ENCODE results near the gene HOXB7.

HOXB7 gene

DNA sequence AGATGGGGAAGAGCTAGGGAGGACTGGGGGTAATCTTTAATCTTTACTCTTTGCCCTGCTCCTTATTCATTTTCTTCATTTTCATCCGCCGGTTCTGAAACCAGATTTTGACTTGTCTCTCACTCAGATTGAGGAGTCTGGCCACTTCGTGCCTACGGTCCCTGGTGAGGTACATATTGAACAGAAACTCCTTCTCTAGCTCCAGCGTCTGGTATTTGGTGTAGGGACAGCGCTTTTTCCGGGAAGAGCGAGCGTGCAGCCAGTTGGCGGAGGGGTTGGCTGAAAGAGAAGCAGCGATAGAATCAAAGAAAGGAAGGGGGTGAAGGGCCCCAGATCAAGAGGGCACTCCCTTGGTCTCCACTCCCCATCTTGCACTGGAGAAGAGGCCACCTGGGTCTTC lies 12.0 kb upstream of the HOXB7 start:
- no peak for DNase-seq

DNA sequence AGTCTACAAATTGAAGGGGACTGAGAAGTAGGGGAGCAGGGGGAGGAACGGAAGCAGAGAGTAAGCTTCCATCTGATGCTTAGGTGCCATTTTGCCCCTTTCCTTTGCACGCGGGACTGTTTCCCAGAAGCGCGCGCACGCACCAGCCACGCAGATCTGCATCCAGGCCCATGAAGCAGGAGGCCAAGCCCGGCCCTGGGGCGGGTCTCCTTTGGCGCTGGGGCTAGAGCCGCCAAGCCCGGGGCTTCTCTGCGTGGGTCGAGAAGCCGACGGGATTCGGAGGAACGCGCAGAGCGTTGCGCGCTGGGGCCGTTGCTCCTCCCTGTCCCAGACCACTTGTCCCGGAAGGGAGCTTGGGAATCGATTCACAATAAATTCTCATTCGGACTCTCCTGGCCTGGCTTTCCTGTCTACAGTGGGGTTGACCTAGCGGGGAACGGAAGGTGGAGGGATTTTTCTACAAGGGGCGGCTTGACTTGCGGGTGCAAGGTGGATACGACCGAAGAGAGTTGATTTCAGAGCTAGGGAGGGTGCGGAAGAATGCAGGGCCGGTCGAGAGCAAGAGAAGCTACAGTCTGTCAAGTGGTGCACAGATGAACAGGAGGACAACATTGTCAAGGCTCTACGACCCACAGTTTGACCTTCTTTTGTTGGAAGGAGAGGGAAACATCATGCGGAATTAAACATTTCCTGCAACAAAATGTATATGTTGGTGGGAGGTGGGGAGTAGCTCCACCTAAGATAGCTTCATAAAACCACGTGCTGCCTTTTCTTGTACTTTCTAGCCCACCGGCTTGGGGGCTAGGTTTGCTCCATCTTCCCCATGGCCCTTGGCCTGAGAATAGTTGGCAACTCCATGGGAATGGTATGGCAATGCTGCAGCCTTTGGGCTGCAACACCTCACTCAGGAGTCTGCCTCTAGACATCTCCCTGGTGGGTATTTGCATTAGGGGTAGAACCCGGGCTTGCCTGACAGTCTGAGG lies 10.9 kb upstream of the HOXB7 start:
- no peak for DNase-seq

DNA sequence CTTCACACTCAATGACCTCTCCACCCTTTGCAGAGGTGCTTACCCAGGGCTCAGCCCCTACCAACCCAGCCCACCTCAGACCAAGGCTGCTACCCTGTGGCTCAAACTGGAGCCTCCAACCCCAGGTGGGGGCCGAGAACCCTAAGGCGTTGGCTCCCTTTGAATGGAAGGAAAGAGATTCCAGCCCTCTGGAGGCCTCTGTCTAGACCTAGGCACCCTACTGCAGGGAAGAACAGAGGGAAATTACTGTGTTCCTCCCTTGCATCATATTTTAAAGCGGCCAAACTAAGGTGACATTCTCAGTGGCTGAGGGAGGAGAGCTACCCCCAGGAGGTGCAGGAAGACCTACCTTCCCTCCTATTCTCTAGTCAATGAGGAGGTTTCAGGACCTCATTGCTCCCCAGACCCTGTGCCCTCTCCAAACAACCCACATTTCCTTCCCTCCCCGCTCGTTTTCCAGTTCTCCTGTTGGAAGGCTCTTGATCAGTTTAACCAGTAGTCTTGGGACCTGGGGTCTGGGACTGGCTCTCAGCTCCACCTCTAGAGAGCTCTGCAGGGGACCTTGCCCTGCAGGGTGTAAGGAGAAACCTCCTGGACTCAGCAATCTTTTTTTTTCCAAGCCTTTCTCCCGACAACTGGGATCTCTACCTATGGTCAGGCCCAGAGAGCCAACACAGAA lies 9.8 kb upstream of the HOXB7 start:
- no peak for DNase-seq

DNA sequence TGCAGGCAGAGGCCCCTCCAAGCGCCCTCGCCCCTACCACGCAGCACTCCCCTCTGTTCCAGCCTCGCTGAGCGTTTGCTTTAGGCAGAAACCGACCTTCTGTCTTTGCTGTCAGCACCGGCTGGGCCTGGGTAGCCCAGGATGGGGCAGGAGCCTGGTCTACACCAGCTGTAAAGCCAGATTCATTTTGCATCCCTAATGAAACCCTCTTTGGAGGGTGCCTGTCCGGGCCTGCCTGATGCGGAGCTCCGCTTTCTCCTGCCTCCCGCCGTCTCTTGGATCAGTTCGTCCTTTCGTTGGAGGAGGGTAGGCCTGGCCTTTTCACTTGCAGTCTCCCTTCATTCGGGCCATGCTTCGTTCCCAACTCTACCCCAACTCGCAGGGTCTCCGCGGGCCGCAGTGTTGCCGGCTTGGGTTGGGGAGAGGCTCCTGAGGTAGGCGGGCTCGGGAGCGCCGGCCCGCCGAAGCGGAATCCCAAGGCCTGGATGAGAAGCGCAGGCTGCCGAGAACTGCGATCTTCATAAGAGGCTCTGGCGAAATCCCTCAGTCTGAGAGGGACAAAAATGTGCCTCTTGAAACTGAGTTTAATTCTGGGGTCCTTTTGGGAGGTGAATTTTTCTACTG lies 9.1 kb upstream of the HOXB7 start:
- DNase-seq, result no peak

DNA sequence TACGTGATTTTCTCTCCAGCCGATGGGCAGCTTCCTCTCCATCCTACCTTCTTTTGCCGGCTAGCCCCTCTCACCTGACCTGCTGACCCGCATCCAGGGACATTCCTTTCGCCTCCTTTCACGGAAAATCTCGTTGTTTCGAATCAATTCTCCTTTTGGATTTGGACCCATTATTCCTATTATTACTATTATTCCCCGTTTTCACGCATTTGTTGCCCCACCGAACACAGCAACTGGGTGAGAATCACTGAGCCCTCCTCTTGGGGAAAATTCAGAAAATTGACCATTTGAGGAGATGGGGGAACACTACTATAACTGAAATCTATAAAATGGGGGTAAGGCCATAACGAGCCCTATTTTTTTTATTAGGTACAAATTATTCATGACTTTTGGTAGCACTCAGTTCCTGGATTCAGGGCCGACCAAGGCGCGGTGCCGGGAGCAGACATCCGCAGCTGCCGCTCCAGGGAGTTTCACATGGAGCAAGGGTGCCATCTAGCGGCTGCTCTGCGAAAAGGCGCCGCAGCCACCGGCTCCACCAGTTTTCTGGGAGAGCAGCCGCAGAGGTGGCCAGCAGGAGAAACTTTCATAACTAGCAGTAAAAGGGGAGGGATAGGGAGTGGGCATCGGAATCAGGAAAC lies 7.6 kb upstream of the HOXB7 start:
- peak; percentile 86 for DNase-seq

DNA sequence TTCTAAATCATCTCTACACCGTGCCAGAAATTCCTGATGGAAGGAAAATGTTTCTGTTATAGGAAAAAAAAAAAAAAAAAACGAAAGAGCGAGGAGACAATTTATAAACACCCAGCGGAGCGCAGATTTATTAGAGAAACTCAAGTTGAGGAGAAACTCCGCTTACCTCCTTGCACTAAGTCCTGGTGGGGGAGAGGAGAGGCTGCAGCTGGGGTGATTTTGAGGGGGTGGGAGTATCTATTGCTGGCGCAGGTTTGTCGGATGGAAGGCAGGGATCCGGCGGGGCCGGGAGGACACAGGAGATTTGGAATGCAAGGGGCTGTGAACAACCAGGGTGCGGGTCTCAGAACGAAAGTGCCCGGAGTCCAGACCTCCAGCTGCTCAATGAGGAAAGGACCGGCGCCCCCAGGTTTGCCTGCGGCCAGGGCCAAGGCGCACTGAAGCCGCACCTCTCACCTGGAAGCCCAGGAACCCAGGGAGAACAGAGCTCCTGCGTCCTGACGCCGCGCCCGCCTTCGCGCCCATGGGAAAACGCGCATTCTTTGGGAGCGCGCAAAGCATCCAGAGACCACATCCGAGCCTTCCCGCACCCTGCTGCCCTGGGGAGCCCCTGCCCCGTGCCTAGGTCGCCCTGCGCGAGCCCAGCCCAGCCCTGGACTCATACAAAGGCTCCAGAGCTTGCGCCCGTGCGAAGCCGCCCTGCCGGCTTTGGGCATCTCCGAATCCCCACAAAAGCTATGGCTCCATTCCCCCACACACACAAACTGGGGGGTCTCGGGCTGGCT lies 6.8 kb upstream of the HOXB7 start:
- DNase-seq, result no peak

DNA sequence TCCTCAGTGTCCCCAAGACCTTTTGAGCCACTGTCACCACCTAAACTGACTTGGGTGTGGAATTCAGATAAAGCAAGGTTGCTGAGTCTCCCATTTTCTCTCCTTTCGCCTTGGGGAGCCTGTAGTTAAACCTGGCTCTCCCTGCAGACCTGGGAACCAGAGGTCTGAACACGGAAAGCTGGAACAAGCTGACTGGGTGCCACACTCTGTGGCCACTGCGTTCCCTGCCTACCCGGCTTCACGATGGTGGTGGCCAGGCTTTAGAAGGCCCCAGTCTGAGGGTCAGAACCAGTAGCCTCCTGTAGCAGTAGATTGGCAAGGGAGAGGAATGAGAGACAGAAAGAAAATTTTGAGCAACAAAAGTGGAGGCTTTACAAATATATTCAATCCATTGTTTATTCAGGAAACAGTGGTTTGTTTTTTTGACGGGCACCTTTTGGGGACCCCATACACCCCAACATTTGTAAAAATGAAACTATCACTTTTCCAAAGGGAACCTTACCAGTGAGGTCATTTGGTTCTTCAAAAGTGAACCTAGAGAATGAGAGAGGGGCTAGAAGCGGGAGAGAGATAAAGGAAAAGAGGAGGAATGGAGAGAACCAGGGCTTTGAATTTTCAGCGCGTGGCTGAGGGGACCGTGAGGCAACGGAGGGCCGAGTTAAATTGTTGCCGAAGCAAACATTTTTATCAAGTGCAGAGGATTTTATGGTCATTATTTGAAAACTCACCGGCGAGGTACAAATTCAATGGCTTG lies 6.1 kb upstream of the HOXB7 start:
- no peak for DNase-seq

DNA sequence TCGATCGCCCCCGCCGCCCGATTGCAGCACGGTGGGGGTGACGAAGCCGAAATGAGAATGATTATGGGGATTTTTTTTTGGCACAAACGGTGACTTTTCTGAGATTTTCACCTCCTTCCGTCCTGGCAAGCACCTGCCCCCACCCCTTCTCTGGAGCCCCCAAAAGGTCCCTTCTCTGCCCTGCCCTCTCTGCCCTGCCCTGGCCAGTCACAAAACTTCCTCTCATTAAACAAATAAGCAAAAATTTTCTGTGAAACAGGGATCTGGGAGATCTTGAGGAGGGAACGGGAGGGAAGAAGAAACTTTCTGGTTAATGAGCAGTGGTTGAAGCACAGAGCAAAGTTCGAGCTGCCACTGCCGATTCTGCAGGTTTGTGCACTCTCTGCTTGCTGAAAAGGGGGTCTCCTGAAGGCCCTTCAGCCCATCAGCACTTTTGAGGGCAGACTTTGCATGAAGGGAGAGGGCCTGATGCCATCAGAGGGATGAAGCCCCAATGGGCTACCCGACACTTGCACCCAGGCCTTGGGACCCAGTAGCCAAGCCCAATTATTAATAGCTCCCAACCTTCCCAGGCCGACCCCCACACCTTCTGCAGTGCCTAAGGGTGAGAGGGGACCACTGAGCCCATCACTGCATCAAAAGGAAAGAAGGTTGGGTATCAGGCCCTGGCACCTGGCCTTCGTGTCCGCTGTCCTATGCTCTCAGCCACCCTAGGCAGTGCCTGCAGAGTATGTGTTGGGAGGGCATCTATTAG lies 5.3 kb upstream of the HOXB7 start:
- no peak for DNase-seq

DNA sequence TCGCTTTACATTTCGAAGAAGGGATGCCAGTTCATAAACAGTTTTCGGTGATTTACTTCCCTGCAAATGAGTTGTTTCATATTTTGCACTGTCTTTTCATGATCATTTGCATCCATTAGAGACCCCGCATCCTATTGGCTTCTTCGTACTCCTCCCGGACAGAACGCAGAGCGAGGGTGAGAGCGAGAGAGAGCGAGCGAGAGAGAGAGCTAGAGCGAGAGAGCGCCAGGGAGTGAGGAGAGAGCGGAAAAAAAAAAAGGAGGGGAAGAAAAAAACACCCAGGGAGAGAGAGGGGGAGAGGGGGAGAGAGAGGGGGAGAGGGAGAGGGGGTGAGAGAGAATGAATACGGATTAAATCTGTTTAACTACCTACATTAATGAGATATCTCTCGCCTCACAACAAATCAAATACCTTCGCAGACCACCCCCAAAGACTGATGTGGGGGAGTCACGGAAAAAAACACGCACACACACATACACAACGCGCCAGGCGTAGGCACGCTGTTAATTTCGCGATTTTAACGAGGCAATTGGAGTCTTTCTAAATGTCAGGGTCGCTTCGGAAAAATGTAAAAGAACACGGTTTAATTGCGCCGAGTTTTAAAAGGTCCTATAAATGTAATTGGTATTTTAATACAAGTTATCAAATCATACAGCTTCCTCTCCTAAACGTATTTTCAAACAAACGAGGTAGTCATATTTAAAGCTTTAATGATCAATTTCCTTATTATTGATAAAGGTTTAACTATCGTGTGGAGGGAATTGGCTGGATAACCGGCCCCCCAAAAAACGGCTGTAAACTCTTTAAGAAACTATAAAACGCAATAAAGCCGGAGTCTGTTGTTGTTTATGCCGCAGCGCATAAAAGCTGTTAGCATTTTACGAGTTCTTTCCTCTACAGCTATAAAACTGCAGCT lies 4.5 kb upstream of the HOXB7 start, which contains the start of gene HOXB8:
Gene HOXB8 (minus strand): TSS at position 246 of the 916 bp plus-strand sequence. CDS start 588 bp downstream, outside the sequence.
- no peak for DNase-seq

DNA sequence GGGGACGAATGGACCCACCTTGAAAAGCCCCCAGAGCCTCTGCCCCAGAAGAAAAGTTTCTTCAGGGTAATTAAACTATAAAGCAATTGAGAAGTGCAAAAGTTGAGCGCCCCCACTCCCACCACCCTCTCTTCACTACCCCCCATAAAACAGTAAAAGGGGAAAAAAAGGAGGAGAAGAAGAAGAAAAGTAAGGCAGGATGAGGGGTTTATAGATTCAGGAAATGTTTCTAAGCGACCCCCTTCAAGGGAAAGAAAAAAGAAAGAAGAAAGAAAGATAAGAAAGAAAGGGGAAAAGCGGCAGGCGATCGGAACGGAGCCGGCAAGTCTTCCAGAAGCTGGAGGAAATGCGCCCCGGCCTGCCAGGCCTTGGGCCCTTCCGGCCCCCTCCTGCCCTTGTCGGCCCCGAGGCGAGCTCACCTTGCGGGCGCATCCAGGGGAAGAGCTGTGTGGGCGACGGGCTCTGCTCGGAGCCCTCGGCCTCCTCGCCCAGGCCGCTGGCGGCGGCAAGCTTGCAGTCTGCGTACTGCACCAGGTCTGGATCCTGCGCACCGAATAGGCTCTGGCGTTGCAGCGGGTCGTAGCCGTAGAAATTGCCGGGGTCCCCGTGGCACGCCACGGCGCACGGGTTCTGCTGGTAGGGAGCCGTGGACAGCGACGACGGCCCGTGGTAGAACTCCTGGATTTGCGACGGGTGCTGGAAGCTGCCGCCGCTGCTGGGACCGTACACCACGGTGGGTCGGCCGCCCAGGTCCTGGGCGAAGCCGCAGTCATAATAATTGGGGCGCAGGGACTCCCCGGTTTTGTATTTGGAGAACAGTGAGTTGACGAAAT lies 3.3 kb upstream of the HOXB7 start:
- peak; percentile 20 for DNase-seq

DNA sequence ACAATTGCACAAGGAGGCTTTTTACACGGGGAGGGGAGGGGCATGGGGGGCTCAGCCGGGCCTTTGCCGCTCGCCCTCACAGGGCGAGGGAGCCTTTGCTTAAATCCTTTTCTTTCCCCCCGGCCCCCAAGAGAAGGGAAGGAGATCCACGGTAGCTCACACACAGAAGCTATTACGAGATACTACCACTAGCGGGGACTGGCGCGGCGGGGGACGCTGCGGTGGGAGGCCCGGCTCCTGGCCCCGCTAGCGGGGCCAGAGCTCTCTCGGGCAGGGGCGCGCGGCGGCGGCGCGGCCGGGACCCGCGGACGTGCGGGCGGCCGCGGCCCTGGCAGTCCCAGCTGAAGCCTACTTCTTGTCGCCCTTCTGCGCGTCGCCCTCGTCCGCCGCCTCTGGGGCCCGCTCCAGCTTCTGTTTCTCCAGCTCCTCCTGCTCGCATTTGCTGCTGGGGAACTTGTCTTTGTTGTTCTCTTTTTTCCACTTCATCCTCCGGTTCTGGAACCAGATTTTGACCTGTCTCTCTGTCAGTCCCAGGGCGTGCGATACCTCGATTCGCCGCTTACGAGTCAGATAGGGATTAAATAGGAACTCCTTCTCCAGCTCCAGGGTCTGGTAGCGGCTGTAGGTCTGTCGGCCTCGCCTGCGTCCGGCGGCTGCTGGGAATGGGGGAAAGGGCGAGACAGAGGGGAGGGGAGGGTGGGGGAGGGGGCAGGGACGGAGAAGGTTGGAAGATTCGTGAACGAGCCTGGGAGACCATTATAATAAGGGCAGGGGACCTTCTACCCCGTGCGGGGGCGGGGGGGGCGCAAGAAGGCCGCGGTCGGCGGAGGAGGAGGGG lies 2.3 kb upstream of the HOXB7 start:
- DNase-seq, result peak; percentile 66

DNA sequence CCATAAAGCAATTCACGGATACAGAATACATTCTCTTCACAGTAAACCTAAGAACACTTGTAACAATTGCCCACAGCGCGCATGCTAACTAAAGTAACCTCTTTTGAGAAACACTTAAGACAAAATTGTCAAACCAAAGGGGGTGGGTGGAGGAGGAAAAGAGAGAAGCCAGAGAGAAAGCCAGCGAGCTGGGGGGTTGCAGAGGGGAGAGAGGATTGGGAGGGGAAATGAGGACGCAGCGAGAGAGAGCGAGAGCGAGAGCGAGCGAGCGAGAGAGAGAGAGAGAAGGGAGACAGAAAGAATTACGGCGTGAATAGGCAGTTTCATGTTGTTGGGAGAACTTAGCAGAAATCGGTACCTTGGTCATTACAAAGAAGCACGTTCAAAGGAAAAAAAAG lies 1.6 kb upstream of the HOXB7 start:
- DNase-seq, result no peak

DNA sequence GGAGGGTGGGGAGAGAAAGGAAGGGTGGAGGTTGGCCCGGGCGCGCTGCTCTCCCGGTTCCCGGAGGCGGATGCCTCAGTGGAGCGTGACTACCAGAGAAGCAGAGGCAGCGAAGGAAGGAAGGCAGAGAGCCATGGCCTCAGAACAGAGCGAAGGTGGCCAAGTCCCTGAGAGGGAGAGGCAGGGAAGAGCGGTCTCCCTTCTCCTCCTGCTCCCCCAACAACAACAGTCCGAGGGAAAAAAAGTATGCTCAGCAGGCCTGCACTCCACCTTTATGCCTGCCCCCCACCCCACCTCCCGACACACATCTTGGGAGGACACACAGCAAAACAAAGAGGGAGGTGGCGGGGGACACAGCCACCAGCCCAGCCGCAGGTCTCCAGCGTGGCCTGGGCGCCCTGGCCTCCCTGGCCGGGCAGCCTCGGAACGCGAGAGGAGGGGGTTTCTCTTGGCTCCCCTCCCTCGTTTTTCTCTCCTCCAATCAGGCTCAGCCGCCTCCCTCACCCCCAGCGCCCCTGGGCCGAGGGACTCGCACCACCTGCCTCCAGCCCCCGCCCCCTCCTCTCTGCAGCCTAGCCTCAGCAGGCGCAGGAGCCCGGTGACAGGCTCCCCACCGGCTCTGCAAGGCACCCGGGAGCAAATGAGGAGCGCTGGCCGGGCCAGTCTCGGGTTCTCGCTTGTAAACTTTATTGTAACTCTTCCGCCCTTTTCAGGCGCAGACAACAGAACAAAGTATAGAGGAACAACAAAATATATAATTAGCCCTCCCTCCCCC lies 1.1 kb upstream of the HOXB7 start:
- no peak for DNase-seq

DNA sequence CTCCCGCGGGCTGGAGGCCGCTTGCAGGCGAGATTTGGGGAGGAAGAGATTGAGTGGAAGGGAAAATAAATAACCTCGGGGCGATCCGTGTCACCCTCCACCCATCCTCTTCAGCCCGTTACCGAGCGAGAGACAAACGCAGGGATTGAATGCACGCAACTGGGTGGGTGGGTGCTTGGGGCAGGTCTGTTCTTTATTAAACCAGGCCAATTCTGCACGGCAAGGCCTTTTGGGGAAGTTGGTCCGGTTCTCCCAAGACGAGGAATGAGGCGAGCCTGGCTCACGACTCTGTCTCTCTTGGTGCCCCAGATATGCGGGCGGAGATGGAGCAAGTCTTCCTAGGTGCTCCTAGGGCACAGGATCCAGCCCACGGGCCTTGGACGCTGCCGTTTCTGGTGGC lies 396 bp upstream of the HOXB7 start:
- DNase-seq, result no peak

DNA sequence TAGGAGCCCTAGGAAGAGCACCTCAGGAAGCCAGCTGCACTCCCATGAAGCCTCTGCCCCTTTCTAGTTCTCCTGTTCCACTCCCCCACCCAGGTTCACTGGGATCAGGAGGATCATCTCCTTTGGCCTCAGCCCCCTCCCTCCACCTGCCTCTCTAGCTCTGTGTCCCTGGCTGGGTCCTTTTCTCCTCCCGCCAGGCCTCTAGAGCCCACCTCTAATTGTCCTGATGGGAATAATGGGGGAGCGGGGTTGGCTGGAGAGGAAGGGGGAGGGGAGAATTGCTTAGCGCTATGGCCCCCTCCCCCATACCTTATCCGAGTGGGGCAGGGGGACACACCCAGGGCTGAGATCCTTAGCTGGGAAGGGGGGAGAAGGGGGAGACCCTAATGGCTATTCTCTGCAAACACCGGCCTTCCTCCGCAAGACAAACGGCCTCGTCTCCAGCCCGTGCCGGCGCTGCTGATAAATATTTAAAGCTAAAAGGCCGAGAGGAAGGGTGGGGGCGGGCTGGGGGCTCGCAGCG lies 997 bp downstream of the HOXB7 start:
- no peak for DNase-seq

DNA sequence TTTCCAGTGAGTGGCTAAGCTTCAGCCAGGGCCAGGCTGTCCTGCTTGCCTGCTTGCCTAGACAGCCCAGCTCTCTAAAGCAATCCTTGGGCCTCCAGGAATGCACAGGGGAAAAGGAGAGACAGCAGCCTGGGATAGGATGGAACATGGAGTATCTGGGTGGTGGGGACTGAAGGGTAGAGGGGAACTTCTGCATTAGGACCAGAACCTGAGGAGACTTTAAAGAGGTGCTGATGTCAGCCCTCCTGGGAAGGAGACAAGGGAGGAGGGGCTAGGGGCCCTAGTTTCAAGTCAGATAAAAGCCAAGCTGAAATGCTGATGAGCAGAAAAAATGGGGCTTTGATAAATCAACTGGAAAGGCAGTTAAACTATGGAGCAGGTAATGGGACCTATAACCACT lies 1.8 kb downstream of the HOXB7 start:
- no peak for DNase-seq

DNA sequence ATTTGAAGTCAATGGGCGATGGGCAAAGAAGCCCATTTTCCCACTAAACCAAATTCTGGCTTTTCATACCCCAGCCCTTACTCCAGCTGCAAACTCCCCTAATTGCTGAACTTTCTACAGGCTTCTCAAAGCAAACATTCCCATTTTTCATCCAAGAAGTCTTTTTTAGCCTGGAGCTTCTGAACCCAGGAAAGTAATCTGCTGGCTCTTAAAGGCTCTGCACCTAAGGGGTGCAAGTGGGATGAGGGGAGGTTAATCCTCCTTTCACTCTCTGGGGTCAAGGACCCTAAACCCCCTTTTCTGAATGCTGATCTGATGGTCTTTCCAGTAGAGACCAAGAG lies 2.4 kb downstream of the HOXB7 start:
- no peak for DNase-seq

All from NCI-H82 (cell line).